Breast epithelium (tissue), 3 donors: ENCODE data around the gene VAMP8.

ENCODE experiments used
- CTCF ChIP-seq, 3 donors: fragments of 450-650 bp; IDR thresholded peaks; one replicate each; pipeline ENCODE4 v1.5.1; 2016 to 2017; ENCODE audit warnings: antibody characterized with exemption in 3 of 3, mild to moderate bottlenecking in 3 of 3, moderate library complexity in 3 of 3
- POLR2A ChIP-seq: fragments of 450-650 bp; IDR thresholded peaks from one replicate; pipeline ENCODE4 v1.6.1; 2016; ENCODE audit warnings: antibody characterized with exemption, mild to moderate bottlenecking, moderate library complexity

- TF ChIP-seq CTCF (IDR thresholded peaks at IDR 0.05) (no peak), POLR2A (no peak)
Measured at GRCh38 chr2:85536479-85536878, 40.9 kb upstream of the VAMP8 start.
